Spleen (tissue), 11 donors: ENCODE results near the gene SIDT1. TPM values are rescaled to one million over a fixed set of nuclear protein-coding genes. Genes with fewer than 3 reads are reported as not detected.

Source experiments
- DNase-seq: peaks from one replicate; pipeline ENCODE4 v3.0.0-alpha.2; 2020
- H3K27ac ChIP-seq, 8 donors: fragments of 200-600 bp; sonication (generic) in 7 of 8; 1 replicate in 4 of 8; 2 replicates in 4 of 8; pipeline versions ENCODE4 v1.5.0 to v1.8.0; 2016 to 2021; ENCODE audit warnings: inconsistent platforms in 4 of 8, mild to moderate bottlenecking in 4 of 8, moderate library complexity in 1 of 8
- H3K27me3 ChIP-seq, 7 donors: fragments of 200-600 bp; sonication (generic) in 6 of 7; replicated peaks in 1 of 7; 1 replicate in 4 of 7; 2 replicates in 3 of 7; pipeline versions ENCODE4 v1.5.0 to v1.8.0; 2016 to 2021; ENCODE audit warnings: inconsistent platforms in 3 of 7, mild to moderate bottlenecking in 1 of 7
- H3K36me3 ChIP-seq, 6 donors: fragments of 200-600 bp; sonication (generic) in 5 of 6; 1 replicate in 4 of 6; 2 replicates in 2 of 6; pipeline versions ENCODE4 v1.5.0 to v1.8.0; 2016 to 2021; ENCODE audit warnings: inconsistent platforms in 2 of 6
- H3K4me1 ChIP-seq, 6 donors: fragments of 200-600 bp; sonication (generic) in 5 of 6; 1 replicate in 3 of 6; 2 replicates in 3 of 6; pipeline versions ENCODE4 v1.5.0 to v1.8.0; 2016 to 2021; ENCODE audit warnings: inconsistent platforms in 3 of 6
- H3K4me3 ChIP-seq, 8 donors: fragments of 200-600 bp; sonication (generic) in 7 of 8; 1 replicate in 4 of 8; 2 replicates in 4 of 8; pipeline versions ENCODE4 v1.5.0 to v1.8.0; 2016 to 2021; ENCODE audit warnings: inconsistent platforms in 4 of 8, mild to moderate bottlenecking in 4 of 8, moderate library complexity in 2 of 8
- H3K9me3 ChIP-seq, 8 donors: fragments of 200-600 bp; sonication (generic) in 7 of 8; 1 replicate in 4 of 8; 2 replicates in 4 of 8; pipeline versions ENCODE4 v1.5.0 to v1.8.0; 2016 to 2021; ENCODE audit warnings: inconsistent platforms in 4 of 8
- CTCF ChIP-seq, 11 experiments: fragments of 200-600 bp in 7 of 11; fragments of 450-650 bp in 4 of 11; sonication (generic) in 4 of 11; IDR thresholded peaks in 8 of 11; conservative IDR thresholded peaks in 3 of 11; 1 replicate in 7 of 11; 2 replicates in 4 of 11; pipeline versions ENCODE4 v1.4.0 to v1.8.0; 2016 to 2021; ENCODE audit warnings: antibody characterized with exemption in 11 of 11, inconsistent platforms in 4 of 11, mild to moderate bottlenecking in 1 of 11
- POLR2A ChIP-seq, 3 donors: fragments of 450-650 bp; IDR thresholded peaks; one replicate each; pipeline ENCODE4 v1.5.1; 2017; ENCODE audit warnings: antibody characterized with exemption in 3 of 3, mild to moderate bottlenecking in 1 of 3
- POLR2AphosphoS5 ChIP-seq, 3 donors: sonication (generic); formaldehyde crosslinking; IDR thresholded peaks; one replicate each; pipeline ENCODE4 v1.5.1; 2017; ENCODE audit warnings: antibody characterized with exemption in 3 of 3
- WGBS, 5 donors: extraction: QIAGEN DNeasy Blood & Tissue Kit in 3 of 5; methylation state at CpG; one replicate each; pipeline versions ENCODE4 v1.1.5 to v1.1.7; 2013 to 2018; 5-methylcytosine and 5-hydroxymethylcytosine counted together
- intact Hi-C: fragments of 100-400 bp; cut with DNase I; formaldehyde crosslinking; loops from one replicate; pipeline ENCODE4 v1.15.0; 2023; ENCODE audit warnings: low total_unique reads
- polyA plus RNA-seq, 3 donors: library from polyadenylated mRNA; stranded (reverse); fragments of 200-250 nt; gene quantifications; one replicate each; pipeline ENCODE4 v1.2.1, GENCODE V29; 2013
- total RNA-seq, 7 donors: library from RNA; depleted of rRNA in 3 of 7; stranded (reverse); fragments of >200 nt in 3 of 7; fragmentation: NEBNext Ultra II Directional in 4 of 7; extraction: Animal tissue kit (Norgen Biotek cat#: 25700) in 4 of 7; gene quantifications; one replicate each; pipeline versions ENCODE4 v1.1.0 to v1.2.1, GENCODE V29; 2016 to 2021
- donor health status: healthy with polysubstance abuse.
- donor health status: DM: no; HTN: no; CAD: no; lungs with moderate emphysema.
- donor health status: DM: no; HTN: no; CAD: no.
- donor health status: Bipolar disorder and iron deficiency.
- donor health status: healthy.
- donor health status: DM: no; HTN: no; CAD: no.
- donor health status: DM: yes; HTN: yes; CAD: no.

Gene SIDT1
- total and polyA plus RNA-seq, 10 donors: 12.4 to 81.5 (median 40.3) TPM

- peaks cover 0 to 87% (median 50%) of the 10 kb centered on the region in 6 donors for H3K36me3 ChIP-seq
- intact Hi-C loops: loop anchor here (2.0 kb wide), 1 partner anchor 27 kb away; no protein-coding TSS in a partner anchor
- no peak overlapping the region for H3K4me3 ChIP-seq
- DNase-seq: no peak
- no peaks in the 10 kb centered on the region for H3K9me3 ChIP-seq
- H3K27ac ChIP-seq: peak overlapping the region in 1 of 8 donors; percentile 75
- WGBS, 5 donors: 96 to 100% (median 97%) methylated on average over 3 of the region's 3 CpGs
- TF ChIP-seq CTCF (IDR thresholded peaks at IDR 0.05 in 8 of 11, conservative IDR thresholded peaks at IDR 0.05 in 3 of 11): no peak
- no peak for TF ChIP-seq POLR2A (IDR thresholded peaks at IDR 0.05)
- no peak for TF ChIP-seq POLR2AphosphoS5 (IDR thresholded peaks at IDR 0.05)
- H3K27me3 ChIP-seq: no peaks in the 10 kb centered on the region
- peaks cover 0 to 55% (median 21%) of the 10 kb centered on the region in 6 donors for H3K4me1 ChIP-seq
These were observed 131.0 kb downstream of the SIDT1 start for GRCh38 chr3:113663324-113663750.

GRCh38 chr3:113663761-113664160 is 131.4 kb downstream of the SIDT1 start:
- no peaks in the 10 kb centered on the region for H3K9me3 ChIP-seq
- TF ChIP-seq POLR2A (IDR thresholded peaks at IDR 0.05): no peak
- no peak for TF ChIP-seq POLR2AphosphoS5 (IDR thresholded peaks at IDR 0.05)
- H3K27ac ChIP-seq: no peak overlapping the region
- no peak for DNase-seq
- WGBS, 5 donors: 89 to 95% (median 91%) methylated on average over 1 of the region's 1 CpG
- intact Hi-C loops: loop anchor here (2.0 kb wide), 1 partner anchor 27 kb away; no protein-coding TSS in a partner anchor
- no peak overlapping the region for H3K4me3 ChIP-seq
- peaks cover 0 to 55% (median 18%) of the 10 kb centered on the region in 6 donors for H3K4me1 ChIP-seq
- no peaks in the 10 kb centered on the region for H3K27me3 ChIP-seq
- peaks cover 0 to 82% (median 50%) of the 10 kb centered on the region in 6 donors for H3K36me3 ChIP-seq

GRCh38 chr3:113664523-113665094 is 132.3 kb downstream of the SIDT1 start:
- Histone ChIP-seq H3K4me1 (peaks cover 0 to 58% (median 16%) of the 10 kb centered on the region in 6 donors), H3K27ac (no peak overlapping the region), H3K27me3 (no peaks in the 10 kb centered on the region), H3K36me3 (peaks cover 0 to 74% (median 46%) of the 10 kb centered on the region in 6 donors), H3K4me3 (no peak overlapping the region), H3K9me3 (no peaks in the 10 kb centered on the region)
- no peak for DNase-seq
- intact Hi-C loops: no loop called here
- TF ChIP-seq CTCF (IDR thresholded peaks at IDR 0.05 in 8 of 11, conservative IDR thresholded peaks at IDR 0.05 in 3 of 11) (no peak), POLR2AphosphoS5 (IDR thresholded peaks at IDR 0.05) (no peak), POLR2A (IDR thresholded peaks at IDR 0.05) (no peak)

- Histone ChIP-seq H3K27me3 (no peaks in the 10 kb centered on the region), H3K4me1 (peaks cover 0 to 43% (median 15%) of the 10 kb centered on the region in 6 donors), H3K27ac (peak overlapping the region in 4 of 8 donors; percentile 42 to 56 (median 48)), H3K4me3 (no peak overlapping the region), H3K36me3 (peaks cover 0 to 72% (median 17%) of the 10 kb centered on the region in 6 donors), H3K9me3 (no peaks in the 10 kb centered on the region)
- TF ChIP-seq POLR2A (IDR thresholded peaks at IDR 0.05): no peak
- TF ChIP-seq POLR2AphosphoS5 (IDR thresholded peaks at IDR 0.05): no peak
- no peak for TF ChIP-seq CTCF (IDR thresholded peaks at IDR 0.05 in 8 of 11, conservative IDR thresholded peaks at IDR 0.05 in 3 of 11)
- intact Hi-C loops: no loop called here
- no peak for DNase-seq
- 37 to 44% (median 39%) methylated on average over 4 of the region's 4 CpGs for WGBS, 5 donors
These were observed 135.7 kb downstream of the SIDT1 start for GRCh38 chr3:113668015-113668414.
